ENCODE measurements around the gene HLA-G.
"Not testable (repeated sequence)": the region's sequence is repeated elsewhere in the genome, so short reads cannot be mapped to it uniquely, and the experiment has no call there.

HLA-G gene

DNA sequence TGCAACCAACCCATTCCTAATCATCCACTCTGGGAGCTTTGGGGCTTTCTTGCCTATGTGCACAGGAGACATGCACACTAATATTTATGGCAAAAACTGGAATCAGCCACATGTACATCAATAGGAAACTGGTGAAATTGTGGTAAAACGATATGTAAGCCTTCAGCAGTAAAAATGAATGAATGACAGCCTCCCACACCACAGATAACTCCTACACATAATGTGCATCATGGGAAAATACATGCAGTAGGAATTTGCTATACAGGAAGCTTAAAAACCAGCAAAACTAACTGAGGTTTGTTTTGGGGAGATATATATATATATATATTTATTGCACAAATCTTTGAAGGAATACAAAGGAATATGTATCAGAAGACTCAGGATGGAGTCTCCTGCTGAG, 47.6 kb downstream of the HLA-G start:
- no peak for DNase-seq

- not testable (repeated sequence) for DNase-seq
These were observed 48.1 kb downstream of the HLA-G start for GRCh38 chr6:29875734-29876133.
